Cardiac muscle cell (in vitro differentiated cells and primary cell): ENCODE measurements around the gene FBXO27. TPM values are rescaled to one million over a fixed set of nuclear protein-coding genes. Genes with fewer than 3 reads are reported as not detected.

Source experiments
- DNase-seq, 2 donors: peaks; one replicate each; pipeline versions ENCODE4 v3.0.0 to v3.0.0-alpha.2; 2010 to 2017; ENCODE audit warnings: low read depth in 1 of 2, low spot score in 1 of 2
- H3K27ac ChIP-seq: fragments of 200-600 bp; sonication (generic); 2 replicates; pipeline ENCODE4 v1.5.1; 2016
- H3K27me3 ChIP-seq: fragments of 200-600 bp; sonication (generic); 2 replicates; pipeline ENCODE4 v1.6.0; 2016; ENCODE audit warnings: control low read depth
- H3K36me3 ChIP-seq: fragments of 200-600 bp; sonication (generic); 2 replicates; pipeline ENCODE4 v1.5.1; 2016; ENCODE audit warnings: control low read depth
- H3K4me1 ChIP-seq: fragments of 200-600 bp; sonication (generic); 2 replicates; pipeline ENCODE4 v1.8.1; 2017; ENCODE audit warnings: low read depth, mild to moderate bottlenecking, mixed run types
- H3K4me3 ChIP-seq: fragments of 200-600 bp; sonication (generic); 2 replicates; pipeline ENCODE4 v1.5.1; 2016; ENCODE audit warnings: mild to moderate bottlenecking
- H3K9me3 ChIP-seq: fragments of 200-600 bp; sonication (generic); 2 replicates; pipeline ENCODE4 v1.5.1; 2017; ENCODE audit warnings: low read depth, mild to moderate bottlenecking, control low read depth
- CTCF ChIP-seq: IDR thresholded peaks from 2 replicates; pipeline ENCODE4 v1.5.1; 2012; ENCODE audit warnings: low read depth, mild to moderate bottlenecking, low read length
- polyA plus RNA-seq: library from polyadenylated mRNA; unstranded; fragments of >200 nt; fragmentation: Nextera tagmentation; extraction: Ambion mirVana; gene quantifications from 2 replicates; pipeline ENCODE4 v1.2.1, GENCODE V29; 2016
- total RNA-seq: library from RNA; depleted of rRNA; stranded (reverse); fragments of >200 nt; gene quantifications from 2 replicates; pipeline ENCODE4 v1.2.3, GENCODE V29; 2016

The FBXO27 gene
- total and polyA plus RNA-seq, 2 experiments from 2014 or later: 13.4 to 17.8 TPM

- TF ChIP-seq CTCF: no peak
- DNase-seq: peak in 1 of 2 donors; percentile 60
- H3K9me3 ChIP-seq: no peaks in the 10 kb centered on the region
- peak overlapping the region; percentile 81 for H3K27ac ChIP-seq
- H3K4me3 ChIP-seq: peak overlapping the region; percentile 63
- peaks cover 15% of the 10 kb centered on the region for H3K4me1 ChIP-seq
- no peaks in the 10 kb centered on the region for H3K36me3 ChIP-seq
- no peaks in the 10 kb centered on the region for H3K27me3 ChIP-seq
Measured at GRCh38 chr19:38975861-38976271, 56.5 kb downstream of the FBXO27 start.

- Histone ChIP-seq H3K27ac (peak within 1 kb of the TSS; percentile 81), H3K9me3 (no peaks in the 10 kb centered on the region), H3K4me3 (peak within 1 kb of the TSS; percentile 63), H3K36me3 (no peaks in the 10 kb centered on the region), H3K4me1 (peaks cover 15% of the 10 kb centered on the region), H3K27me3 (no peaks in the 10 kb centered on the region)
- peak; percentile 74 to 75 for DNase-seq
- no peak for TF ChIP-seq CTCF
Measured at GRCh38 chr19:38975214-38975860, 57.0 kb downstream of the FBXO27 start, which contains the start of gene FBXO17. Gene FBXO17 (minus strand): TSS chr19:38975742. CDS start chr19:38950319, 25,423 bp downstream.

- Histone ChIP-seq H3K36me3 (no peaks in the 10 kb centered on the region), H3K9me3 (no peaks in the 10 kb centered on the region), H3K27me3 (no peaks in the 10 kb centered on the region), H3K4me1 (peaks cover 15% of the 10 kb centered on the region), H3K27ac (no peak overlapping the region), H3K4me3 (peak overlapping the region; percentile 63)
- peak in 1 of 2 donors; percentile 33 for DNase-seq
- no peak for TF ChIP-seq CTCF
Measured at GRCh38 chr19:38974624-38975213, 57.6 kb downstream of the FBXO27 start.

Other genes with a start within 250 kb of the FBXO27 start
- not detected in 2 replicates for gene LGALS7B, start 243.3 kb downstream of the FBXO27 start, total RNA-seq
- not detected in 2 replicates for gene LGALS7B, start 243.3 kb downstream of the FBXO27 start, polyA plus RNA-seq
- gene LGALS4, start 219.6 kb downstream of the FBXO27 start, total RNA-seq: 0.46 and 1.0 TPM in 2 replicates
- 0.50 and 2.0 TPM in 2 replicates for gene LGALS4, start 219.6 kb downstream of the FBXO27 start, polyA plus RNA-seq
- 171 and 180 TPM in 2 replicates for gene ECH1, start 200.8 kb downstream of the FBXO27 start, total RNA-seq
- gene ECH1, start 200.8 kb downstream of the FBXO27 start, polyA plus RNA-seq: 360 and 430 TPM in 2 replicates
- gene HNRNPL, start 182.6 kb downstream of the FBXO27 start, total RNA-seq: 300 and 326 TPM in 2 replicates
- gene HNRNPL, start 182.6 kb downstream of the FBXO27 start, polyA plus RNA-seq: 240 and 291 TPM in 2 replicates
- 8.4 and 8.9 TPM in 2 replicates for gene RINL, start 154.3 kb downstream of the FBXO27 start, total RNA-seq
- 3.9 and 10.6 TPM in 2 replicates for gene RINL, start 154.3 kb downstream of the FBXO27 start, polyA plus RNA-seq
- gene SIRT2, start 132.9 kb downstream of the FBXO27 start, total RNA-seq: 33.4 and 42.2 TPM in 2 replicates
- 33.5 and 40.7 TPM in 2 replicates for gene SIRT2, start 132.9 kb downstream of the FBXO27 start, polyA plus RNA-seq
- gene NFKBIB, start 132.6 kb downstream of the FBXO27 start, total RNA-seq: 14.7 and 26.9 TPM in 2 replicates
- 19.6 and 21.5 TPM in 2 replicates for gene NFKBIB, start 132.6 kb downstream of the FBXO27 start, polyA plus RNA-seq
- gene CCER2, start 120.4 kb downstream of the FBXO27 start, total RNA-seq: 1.4 and 2.6 TPM in 2 replicates
- gene CCER2, start 120.4 kb downstream of the FBXO27 start, polyA plus RNA-seq: 3.0 and 3.1 TPM in 2 replicates
- 37.2 and 43.0 TPM in 2 replicates for gene SARS2, start 101.8 kb downstream of the FBXO27 start, total RNA-seq
- 52.3 and 78.9 TPM in 2 replicates for gene SARS2, start 101.8 kb downstream of the FBXO27 start, polyA plus RNA-seq
- gene MRPS12, start 101.6 kb downstream of the FBXO27 start, total RNA-seq: 48.0 and 52.0 TPM in 2 replicates
- 72.2 and 84.7 TPM in 2 replicates for gene MRPS12, start 101.6 kb downstream of the FBXO27 start, polyA plus RNA-seq
- gene FBXO17, start 56.8 kb downstream of the FBXO27 start, total RNA-seq: 30.9 and 65.3 TPM in 2 replicates
- 39.3 and 65.3 TPM in 2 replicates for gene FBXO17, start 56.8 kb downstream of the FBXO27 start, polyA plus RNA-seq
- gene ACP7, start 51.8 kb upstream of the FBXO27 start, total RNA-seq: not detected in 2 replicates
- gene ACP7, start 51.8 kb upstream of the FBXO27 start, polyA plus RNA-seq: not detected in 2 replicates
- gene PAK4, start 93.2 kb upstream of the FBXO27 start, total RNA-seq: 28.7 and 57.9 TPM in 2 replicates
- 32.5 and 62.2 TPM in 2 replicates for gene PAK4, start 93.2 kb upstream of the FBXO27 start, polyA plus RNA-seq
- gene NCCRP1, start 164.4 kb upstream of the FBXO27 start, total RNA-seq: 10.3 and 16.1 TPM in 2 replicates
- gene NCCRP1, start 164.4 kb upstream of the FBXO27 start, polyA plus RNA-seq: 10.0 and 17.5 TPM in 2 replicates
- not detected in 2 replicates for gene SYCN, start 171.7 kb upstream of the FBXO27 start, total RNA-seq
- gene SYCN, start 171.7 kb upstream of the FBXO27 start, polyA plus RNA-seq: not detected in 2 replicates
- not detected in 2 replicates for gene IFNL3, start 212.5 kb upstream of the FBXO27 start, total RNA-seq
- not detected in 2 replicates for gene IFNL3, start 212.5 kb upstream of the FBXO27 start, polyA plus RNA-seq
- gene IFNL4, start 216.3 kb upstream of the FBXO27 start, total RNA-seq: not detected in 2 replicates
- 0.17 TPM in 1 of 2 replicates, not detected in the other for gene IFNL4, start 216.3 kb upstream of the FBXO27 start, polyA plus RNA-seq
- gene IFNL2, start 235.8 kb upstream of the FBXO27 start, total RNA-seq: not detected in 2 replicates
- gene IFNL2, start 235.8 kb upstream of the FBXO27 start, polyA plus RNA-seq: not detected in 2 replicates